HG02852 (cell line): ENCODE data around the gene ZNF484.

Experiments used
- ATAC-seq: cut with Tn5 transposase; IDR thresholded peaks from one replicate; pipeline ENCODE4 v1.9.1; 2021; ENCODE audit warnings: mild to moderate bottlenecking, moderate library complexity; ENCODE audit not compliant: unreplicated experiment

The ZNF484 gene

GRCh38 chr9:92795598-92796336, 82.1 kb downstream of the ZNF484 start:
- no peak for ATAC-seq
